Naive B cell (primary cell): Measurements from ENCODE around the gene GC. TPM values are rescaled to one million over a fixed set of nuclear protein-coding genes. Genes with fewer than 3 reads are reported as not detected.
"Not testable (repeated sequence)": the region's sequence is repeated elsewhere in the genome, so short reads cannot be mapped to it uniquely, and the experiment has no call there.

Experiments
- ATAC-seq, 2 donors: fragments of 150-1000 bp; cut with Tn5 transposase; 2 replicates each; pipeline ENCODE4 v1.10.0; 2021; ENCODE audit warnings: low read depth in 2 of 2, mild to moderate bottlenecking in 2 of 2, moderate library complexity in 2 of 2
- DNase-seq: peaks from one replicate; pipeline ENCODE4 v3.0.0; 2022
- H3K27ac Mint-ChIP-seq, 6 donors: one replicate each; pipeline ENCODE4 v1.8.0; 2020 to 2022; ENCODE audit warnings: mild to moderate bottlenecking in 6 of 6, mixed read lengths in 6 of 6, moderate library complexity in 5 of 6, inconsistent platforms in 2 of 6
- H3K27me3 Mint-ChIP-seq, 3 donors: one replicate each; pipeline ENCODE4 v1.8.0; 2021 to 2022; ENCODE audit warnings: mixed read lengths in 3 of 3, mild to moderate bottlenecking in 1 of 3
- H3K36me3 Mint-ChIP-seq, 2 donors: one replicate each; pipeline ENCODE4 v1.8.0; 2020 to 2022; ENCODE audit warnings: mixed read lengths in 2 of 2, inconsistent platforms in 1 of 2, mild to moderate bottlenecking in 1 of 2
- H3K4me1 Mint-ChIP-seq, 3 donors: one replicate each; pipeline ENCODE4 v1.8.0; 2020 to 2022; ENCODE audit warnings: mixed read lengths in 3 of 3, inconsistent platforms in 1 of 3, mild to moderate bottlenecking in 1 of 3, moderate library complexity in 1 of 3
- H3K4me3 Mint-ChIP-seq, 8 donors: one replicate each; pipeline ENCODE4 v1.8.0; 2020 to 2022; ENCODE audit warnings: mild to moderate bottlenecking in 8 of 8, mixed read lengths in 8 of 8, moderate library complexity in 8 of 8, inconsistent platforms in 2 of 8
- H3K9me3 Mint-ChIP-seq, 7 donors: one replicate each; pipeline ENCODE4 v1.8.0; 2020 to 2022; ENCODE audit warnings: mixed read lengths in 7 of 7, mild to moderate bottlenecking in 5 of 7, inconsistent platforms in 2 of 7, moderate library complexity in 1 of 7
- polyA plus RNA-seq, 6 donors: library from polyadenylated mRNA; unstranded; fragments of 300-500 nt; fragmentation: Illumina TruSeq; gene quantifications; one replicate each; pipeline ENCODE4 v1.2.3, GENCODE V29; 2021; ENCODE audit warnings: low read depth in 6 of 6

The GC gene
- polyA plus RNA-seq, 6 donors from 2014 or later: not detected

DNA sequence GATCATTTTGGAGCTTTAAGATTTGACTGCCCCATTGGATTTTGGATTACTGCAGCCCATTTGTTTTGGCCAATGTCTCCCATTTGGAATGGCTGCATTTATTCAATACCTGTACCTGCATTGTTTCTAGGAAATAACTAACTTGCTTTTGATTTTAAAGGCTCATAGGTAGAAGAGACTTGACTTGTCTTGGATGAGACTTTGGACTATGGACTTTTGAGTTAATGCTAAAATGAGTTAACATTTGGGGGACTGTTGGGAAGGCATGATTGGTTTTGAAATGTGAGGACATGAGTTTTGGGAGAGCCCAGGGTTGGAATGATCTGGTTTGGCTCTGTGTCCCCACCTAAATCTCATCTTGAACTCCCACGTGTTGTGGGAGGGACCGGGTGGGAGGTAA lies 45.1 kb downstream of the GC start:
- not testable (repeated sequence) for H3K4me1 Mint-ChIP-seq, H3K4me3 Mint-ChIP-seq, H3K27me3 Mint-ChIP-seq, H3K27ac Mint-ChIP-seq, H3K36me3 Mint-ChIP-seq, DNase-seq, ATAC-seq
- peaks cover 0 to 13% (median 9%) of the 10 kb centered on the region in 7 donors for H3K9me3 Mint-ChIP-seq

DNA sequence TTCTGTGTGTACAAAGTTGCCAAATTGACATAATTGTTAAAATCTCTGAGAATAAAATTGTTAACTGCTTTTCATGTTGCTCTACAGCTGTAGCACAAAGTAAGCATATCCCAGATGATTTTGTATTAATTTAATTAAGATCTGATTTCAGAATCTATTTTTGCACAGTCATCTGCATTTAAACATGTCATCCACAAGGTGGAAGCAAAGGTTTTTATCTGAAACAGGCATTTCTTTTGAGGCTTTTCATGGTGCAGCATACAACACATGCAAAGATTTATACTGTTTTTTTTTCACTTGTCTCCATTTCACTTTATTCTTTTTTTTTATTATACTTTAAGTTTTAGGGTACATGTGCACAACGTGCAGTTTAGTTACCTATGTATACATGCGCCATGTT lies 51.2 kb downstream of the GC start:
- no peak for DNase-seq
- H3K27ac Mint-ChIP-seq: no peak overlapping the region
- ATAC-seq: no peak
- peaks cover 0 to 11% (median 5%) of the 10 kb centered on the region in 7 donors for H3K9me3 Mint-ChIP-seq
- peaks cover 0 to 12% (median 0%) of the 10 kb centered on the region in 3 donors for H3K27me3 Mint-ChIP-seq
- no peak overlapping the region for H3K4me3 Mint-ChIP-seq
- H3K4me1 Mint-ChIP-seq: no peaks in the 10 kb centered on the region
- H3K36me3 Mint-ChIP-seq: no peaks in the 10 kb centered on the region

GRCh38 chr4:71732066-71732465 lies 51.8 kb downstream of the GC start:
- H3K4me3 Mint-ChIP-seq: no peak overlapping the region

GRCh38 chr4:71729856-71730255 lies 54.0 kb downstream of the GC start:
- Mint-ChIP-seq H3K27ac (no peak overlapping the region), H3K4me1 (no peaks in the 10 kb centered on the region), H3K9me3 (peaks cover 0 to 3% (median 0%) of the 10 kb centered on the region in 7 donors), H3K36me3 (no peaks in the 10 kb centered on the region), H3K27me3 (peaks cover 5 to 26% (median 13%) of the 10 kb centered on the region in 3 donors), H3K4me3 (no peak overlapping the region)
- DNase-seq (no peak), ATAC-seq (no peak)

More at GRCh38 chr4:71732066-71732465, 51.8 kb downstream of the GC start:
- no peak overlapping the region for H3K27ac Mint-ChIP-seq
- H3K9me3 Mint-ChIP-seq: peaks cover 0 to 7% (median under 1%) of the 10 kb centered on the region in 7 donors
- ATAC-seq: no peak
- H3K4me1 Mint-ChIP-seq: no peaks in the 10 kb centered on the region
- DNase-seq: no peak
- peaks cover 0 to 13% (median 0%) of the 10 kb centered on the region in 3 donors for H3K27me3 Mint-ChIP-seq
- H3K36me3 Mint-ChIP-seq: no peaks in the 10 kb centered on the region

DNA sequence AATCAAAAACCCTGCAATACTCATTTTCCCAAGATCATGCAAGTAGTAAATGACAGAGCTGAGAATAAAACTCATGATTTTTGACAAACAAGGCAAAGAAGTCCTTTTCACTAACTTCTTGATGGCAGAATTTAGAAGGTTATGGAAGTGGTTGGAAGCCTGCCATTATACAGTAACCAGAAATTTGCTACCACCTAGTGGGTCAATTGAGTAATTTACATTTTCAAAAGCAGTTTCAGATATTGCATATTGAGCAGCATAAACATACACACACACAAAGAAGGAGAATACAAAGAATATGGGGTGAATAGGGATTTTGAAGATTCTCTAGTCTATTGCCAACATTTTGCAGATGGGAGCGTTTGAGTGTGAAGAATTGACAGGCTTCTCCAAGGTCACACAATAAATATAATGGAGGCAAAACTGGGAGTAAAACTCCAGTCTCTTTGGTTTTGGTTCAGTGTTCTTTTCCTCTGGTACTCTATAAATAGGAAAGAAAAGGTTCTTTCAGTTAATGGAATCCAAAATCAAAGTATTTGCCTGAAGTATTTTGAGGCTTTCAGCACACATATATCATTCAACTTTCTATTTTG lies 70.2 kb downstream of the GC start:
- H3K4me3 Mint-ChIP-seq: no peak overlapping the region
- no peak overlapping the region for H3K27ac Mint-ChIP-seq
- peaks cover 0 to 2% (median 0%) of the 10 kb centered on the region in 7 donors for H3K9me3 Mint-ChIP-seq
- no peaks in the 10 kb centered on the region for H3K36me3 Mint-ChIP-seq
- H3K27me3 Mint-ChIP-seq: peaks cover 0 to 21% (median 0%) of the 10 kb centered on the region in 3 donors
- DNase-seq (peak; percentile 1), ATAC-seq (no peak)
- H3K4me1 Mint-ChIP-seq: no peaks in the 10 kb centered on the region

DNA sequence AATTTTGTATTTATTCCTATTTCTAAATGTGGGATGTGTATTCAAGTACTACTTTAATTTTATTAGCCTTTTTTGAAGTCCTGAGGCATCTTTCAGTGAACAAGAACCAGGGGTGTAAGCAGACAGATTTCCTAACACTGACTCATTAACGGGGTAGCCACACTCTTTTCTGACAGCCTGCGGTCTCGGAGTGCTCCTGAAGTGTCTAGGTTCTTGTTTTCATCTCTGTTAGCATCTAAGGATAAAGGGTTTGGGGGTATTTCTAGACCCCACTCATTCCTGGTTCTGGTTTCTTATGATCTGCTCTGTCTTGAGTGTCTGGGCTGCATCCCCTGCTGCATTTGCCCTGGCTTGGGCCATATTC lies 71.9 kb downstream of the GC start:
- Mint-ChIP-seq H3K27ac (no peak overlapping the region), H3K36me3 (no peaks in the 10 kb centered on the region), H3K27me3 (peaks cover 0 to 11% (median 0%) of the 10 kb centered on the region in 3 donors), H3K4me3 (no peak overlapping the region), H3K4me1 (no peaks in the 10 kb centered on the region), H3K9me3 (peaks cover 0 to under 1% (median 0%) of the 10 kb centered on the region in 7 donors)
- no peak for ATAC-seq
- DNase-seq: no peak

- no peaks in the 10 kb centered on the region for H3K36me3 Mint-ChIP-seq
- no peak overlapping the region for H3K4me3 Mint-ChIP-seq
- DNase-seq (no peak), ATAC-seq (no peak)
- peaks cover 0 to 4% (median 0%) of the 10 kb centered on the region in 3 donors for H3K27me3 Mint-ChIP-seq
- H3K27ac Mint-ChIP-seq: no peak overlapping the region
- no peaks in the 10 kb centered on the region for H3K4me1 Mint-ChIP-seq
- no peaks in the 10 kb centered on the region for H3K9me3 Mint-ChIP-seq
These were observed 72.6 kb downstream of the GC start for GRCh38 chr4:71711044-71711984.

GRCh38 chr4:71709961-71710360 lies 73.9 kb downstream of the GC start:
- Mint-ChIP-seq H3K9me3 (no peaks in the 10 kb centered on the region), H3K36me3 (no peaks in the 10 kb centered on the region), H3K4me3 (no peak overlapping the region), H3K27me3 (no peaks in the 10 kb centered on the region), H3K4me1 (no peaks in the 10 kb centered on the region), H3K27ac (no peak overlapping the region)
- DNase-seq: no peak
- no peak for ATAC-seq

GRCh38 chr4:71698141-71698540 lies 85.7 kb downstream of the GC start:
- Mint-ChIP-seq H3K27me3 (peaks cover 11 to 26% (median 19%) of the 10 kb centered on the region in 3 donors), H3K4me3 (no peak overlapping the region), H3K27ac (no peak overlapping the region), H3K4me1 (no peaks in the 10 kb centered on the region), H3K36me3 (no peaks in the 10 kb centered on the region), H3K9me3 (peaks cover 0 to 1% (median 0%) of the 10 kb centered on the region in 7 donors)
- DNase-seq: no peak
- ATAC-seq: no peak

DNA sequence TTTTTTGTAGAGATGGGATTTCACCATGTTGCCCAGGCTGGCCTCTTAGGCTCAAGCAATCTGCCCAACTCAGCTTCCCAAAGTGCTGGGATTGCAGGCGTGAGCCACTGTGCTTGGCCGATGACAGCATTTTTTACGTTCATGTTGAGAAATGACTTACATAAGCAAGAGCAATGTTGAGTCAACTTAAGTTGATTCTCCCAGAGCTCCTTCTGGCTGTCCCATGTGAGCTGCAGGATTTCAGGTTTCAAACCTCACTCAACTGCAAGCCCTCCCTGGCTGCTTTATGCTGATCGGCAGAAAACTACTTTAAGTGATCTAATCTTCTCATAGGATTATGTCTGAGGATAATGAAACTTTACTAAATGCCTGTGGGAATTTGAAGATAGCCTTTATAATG lies 86.8 kb downstream of the GC start:
- Mint-ChIP-seq H3K9me3 (peaks cover 0 to 1% (median 0%) of the 10 kb centered on the region in 7 donors), H3K27ac (no peak overlapping the region), H3K27me3 (peaks cover 16 to 21% (median 20%) of the 10 kb centered on the region in 3 donors), H3K4me3 (no peak overlapping the region), H3K36me3 (no peaks in the 10 kb centered on the region), H3K4me1 (no peaks in the 10 kb centered on the region)
- ATAC-seq: no peak
- DNase-seq: no peak

GRCh38 chr4:71694961-71695360 lies 88.9 kb downstream of the GC start:
- DNase-seq (no peak), ATAC-seq (no peak)
- H3K4me1 Mint-ChIP-seq: no peaks in the 10 kb centered on the region
- H3K4me3 Mint-ChIP-seq: no peak overlapping the region
- no peaks in the 10 kb centered on the region for H3K9me3 Mint-ChIP-seq
- no peak overlapping the region for H3K27ac Mint-ChIP-seq
- no peaks in the 10 kb centered on the region for H3K36me3 Mint-ChIP-seq
- peaks cover 11 to 19% (median 18%) of the 10 kb centered on the region in 3 donors for H3K27me3 Mint-ChIP-seq

DNA sequence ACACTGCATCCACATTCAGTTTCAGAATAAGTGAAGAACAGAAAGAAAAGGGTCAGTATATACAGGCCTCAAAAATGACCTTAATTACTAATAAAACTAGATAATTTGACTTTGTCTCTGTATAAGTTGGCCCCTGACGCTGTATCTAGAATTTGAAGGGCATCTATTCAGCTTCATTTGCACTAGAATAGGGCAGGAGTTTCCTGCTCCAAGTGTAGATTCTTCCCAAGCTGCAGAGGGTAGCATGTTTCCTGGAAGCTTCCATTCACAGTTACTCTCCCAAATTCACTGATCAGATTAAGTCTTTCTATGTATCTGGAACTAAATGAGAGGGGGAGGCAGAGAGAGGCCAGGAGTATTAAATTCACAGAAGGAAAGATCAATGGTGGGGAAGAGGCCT lies 90.9 kb downstream of the GC start:
- Mint-ChIP-seq H3K27ac (no peak overlapping the region), H3K9me3 (no peaks in the 10 kb centered on the region), H3K36me3 (no peaks in the 10 kb centered on the region), H3K4me3 (no peak overlapping the region), H3K4me1 (no peaks in the 10 kb centered on the region), H3K27me3 (peaks cover 19 to 38% (median 30%) of the 10 kb centered on the region in 3 donors)
- DNase-seq (no peak), ATAC-seq (no peak)

GRCh38 chr4:71692198-71692597 lies 91.7 kb downstream of the GC start:
- peaks cover 19 to 42% (median 33%) of the 10 kb centered on the region in 3 donors for H3K27me3 Mint-ChIP-seq
- DNase-seq (no peak), ATAC-seq (no peak)
- no peaks in the 10 kb centered on the region for H3K9me3 Mint-ChIP-seq
- no peaks in the 10 kb centered on the region for H3K4me1 Mint-ChIP-seq
- no peak overlapping the region for H3K4me3 Mint-ChIP-seq
- no peak overlapping the region for H3K27ac Mint-ChIP-seq
- no peaks in the 10 kb centered on the region for H3K36me3 Mint-ChIP-seq
